GM12891 (cell line): ENCODE data around the gene SHC1.

Experiments used
- DNase-seq: peaks from one replicate; pipeline ENCODE4 v3.0.0; 2011; ENCODE audit warnings: low spot score; ENCODE audit not compliant: insufficient read length
- FAIRE-seq: peaks from 2 replicates; lab custom pipeline; 2011; peaks lifted over from hg19 to GRCh38; lab: Jason Lieb, UNC
- PAX5 ChIP-seq: IDR thresholded peaks from 2 replicates; pipeline ENCODE4 v1.6.1; 2011; ENCODE audit warnings: low read length, moderate library complexity, mild to moderate bottlenecking; ENCODE audit not compliant: insufficient read depth, severe bottlenecking
- POLR2A ChIP-seq: IDR thresholded peaks from 2 replicates; pipeline ENCODE4 v1.6.1; 2011; ENCODE audit warnings: low read depth, low read length, control low read depth
- POLR2AphosphoS5 ChIP-seq: IDR thresholded peaks from 2 replicates; pipeline ENCODE4 v1.6.1; 2011; ENCODE audit warnings: low read depth, low read length, control low read depth
- POU2F2 ChIP-seq: IDR thresholded peaks from 2 replicates; pipeline ENCODE4 v1.6.1; 2011; ENCODE audit warnings: low read depth, mild to moderate bottlenecking, control low read depth, low read length, moderate library complexity
- SPI1 ChIP-seq: IDR thresholded peaks from 2 replicates; pipeline ENCODE4 v1.6.1; 2011; ENCODE audit warnings: low read depth, low read length, control low read depth
- TAF1 ChIP-seq: IDR thresholded peaks from 2 replicates; pipeline ENCODE4 v1.6.1; 2011; ENCODE audit warnings: low read depth, low read length, control low read depth

The SHC1 gene

DNA sequence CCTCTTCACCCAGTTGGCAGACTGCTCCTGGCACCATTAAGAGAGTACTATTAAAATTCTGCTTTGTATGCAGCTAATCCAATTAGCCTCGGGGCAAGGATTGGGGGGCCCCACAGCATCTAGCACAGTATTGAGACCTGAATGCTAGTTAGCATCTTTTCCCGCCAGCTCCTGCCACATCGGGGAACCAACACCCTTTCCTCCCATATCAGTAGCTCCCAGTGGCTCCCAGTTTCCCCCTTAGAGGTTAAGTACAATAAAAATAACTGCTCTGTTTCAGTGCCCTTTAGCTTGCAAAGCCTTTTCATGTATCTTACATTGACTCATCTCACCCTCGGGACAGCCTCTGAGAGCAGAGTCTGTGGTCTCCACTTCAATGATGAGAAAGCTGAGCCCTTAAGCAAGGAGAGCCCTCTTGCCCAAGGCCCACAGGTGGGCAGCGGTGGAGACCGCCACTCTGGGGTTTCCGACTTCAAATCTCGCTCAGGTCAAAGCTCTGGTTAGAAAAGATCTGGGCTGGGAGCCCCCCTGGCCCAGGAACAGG, 29.8 kb downstream of the SHC1 start:
- no peak for FAIRE-seq
- DNase-seq = no peak
- TF ChIP-seq POLR2A = no peak
- TF ChIP-seq SPI1 = no peak
- no peak for TF ChIP-seq PAX5
- TF ChIP-seq POLR2AphosphoS5 = no peak
- TF ChIP-seq TAF1 = no peak
- no peak; the same call in 1 of the 2 replicates for TF ChIP-seq POU2F2

DNA sequence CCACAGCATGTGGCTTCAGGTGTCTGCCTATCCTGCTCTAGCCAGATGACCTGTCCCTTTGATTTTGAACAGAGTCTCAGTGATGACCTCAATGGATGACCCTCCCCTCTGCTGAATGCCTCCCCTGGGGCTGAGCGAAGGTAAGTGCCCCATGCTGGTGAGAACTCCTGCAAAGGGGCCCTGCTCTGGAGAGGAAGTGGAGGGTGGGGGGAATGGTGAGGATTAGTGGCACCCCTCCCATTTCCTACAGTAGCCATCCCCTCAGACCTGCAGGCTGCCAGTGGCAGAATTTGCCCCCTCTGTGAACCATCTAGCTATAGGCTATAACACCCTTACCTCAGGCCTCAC, 30.4 kb downstream of the SHC1 start:
- FAIRE-seq (no peak), DNase-seq (no peak)
- TF ChIP-seq SPI1 (peak; percentile 12; the same call in 1 of the 2 replicates), POLR2A (no peak), TAF1 (no peak), POU2F2 (no peak), PAX5 (no peak), POLR2AphosphoS5 (0 out of 2 replicates have a peak, but pooled peaks have one; percentile 7)

DNA sequence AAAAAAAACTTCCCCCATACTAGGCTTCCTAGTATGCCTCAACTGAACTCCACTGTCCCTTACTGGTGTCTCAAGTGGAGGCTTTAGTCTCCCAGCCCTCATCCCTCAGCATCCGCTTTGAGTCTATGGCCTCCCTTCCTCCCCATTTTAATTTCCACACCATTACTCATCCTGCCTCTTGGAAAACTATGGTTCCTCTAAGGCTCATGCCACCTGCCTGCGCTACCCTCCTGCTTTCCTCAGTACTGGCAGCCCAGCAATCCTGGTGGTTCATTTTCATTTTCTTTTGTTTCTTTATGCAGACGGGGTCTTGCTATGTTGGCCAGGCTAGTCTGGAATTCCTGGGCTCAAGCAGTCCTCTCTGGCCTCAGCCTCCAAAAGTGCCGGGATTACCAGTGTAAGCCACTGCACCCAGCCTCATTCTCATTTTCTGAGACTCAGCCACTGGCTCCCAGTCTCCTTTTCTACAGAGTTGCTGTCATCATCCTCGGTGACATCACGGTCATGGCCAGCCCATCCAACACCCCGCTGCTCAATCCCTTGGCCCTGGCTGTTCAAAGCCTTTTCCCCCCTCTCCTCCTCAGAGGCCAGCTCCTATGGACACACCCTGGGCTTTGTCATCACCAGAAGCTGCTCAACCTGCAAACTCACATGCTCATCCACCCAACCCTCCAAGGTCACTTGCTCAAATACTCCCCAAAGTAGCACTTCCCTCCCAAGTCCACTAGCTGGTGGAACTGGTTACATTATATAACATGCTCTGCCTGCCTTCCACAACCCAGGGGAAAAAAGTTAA, 31.7 kb downstream of the SHC1 start:
- FAIRE-seq = no peak
- no peak for DNase-seq
- TF ChIP-seq SPI1 = peak; percentile 35
- no peak for TF ChIP-seq POLR2A
- no peak for TF ChIP-seq POLR2AphosphoS5
- TF ChIP-seq PAX5 = no peak
- no peak for TF ChIP-seq POU2F2
- TF ChIP-seq TAF1 = no peak

DNA sequence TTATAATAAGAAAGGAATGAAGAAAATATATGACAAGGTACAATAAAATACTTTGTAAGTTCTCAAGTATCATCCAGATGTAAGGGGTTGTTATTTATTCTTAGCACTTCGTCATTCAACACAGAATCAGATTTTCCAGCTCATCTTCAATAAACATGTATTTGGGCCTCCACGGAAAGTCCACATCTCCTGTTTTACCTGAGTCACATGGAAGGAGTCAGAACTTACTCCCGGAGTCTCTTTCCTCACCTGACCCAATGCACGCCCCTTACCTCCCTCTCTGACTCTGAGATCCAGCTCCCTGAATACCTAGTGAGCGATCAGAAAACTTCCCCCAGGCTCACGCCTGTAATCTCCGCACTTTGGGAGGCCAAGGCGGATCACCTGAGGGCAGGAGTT, 32.6 kb downstream of the SHC1 start:
- no peak for FAIRE-seq
- no peak for TF ChIP-seq POU2F2
- TF ChIP-seq SPI1 = no peak
- TF ChIP-seq POLR2A = no peak
- no peak for TF ChIP-seq PAX5
- TF ChIP-seq TAF1 = no peak
- no peak for TF ChIP-seq POLR2AphosphoS5
- DNase-seq = no peak

DNA sequence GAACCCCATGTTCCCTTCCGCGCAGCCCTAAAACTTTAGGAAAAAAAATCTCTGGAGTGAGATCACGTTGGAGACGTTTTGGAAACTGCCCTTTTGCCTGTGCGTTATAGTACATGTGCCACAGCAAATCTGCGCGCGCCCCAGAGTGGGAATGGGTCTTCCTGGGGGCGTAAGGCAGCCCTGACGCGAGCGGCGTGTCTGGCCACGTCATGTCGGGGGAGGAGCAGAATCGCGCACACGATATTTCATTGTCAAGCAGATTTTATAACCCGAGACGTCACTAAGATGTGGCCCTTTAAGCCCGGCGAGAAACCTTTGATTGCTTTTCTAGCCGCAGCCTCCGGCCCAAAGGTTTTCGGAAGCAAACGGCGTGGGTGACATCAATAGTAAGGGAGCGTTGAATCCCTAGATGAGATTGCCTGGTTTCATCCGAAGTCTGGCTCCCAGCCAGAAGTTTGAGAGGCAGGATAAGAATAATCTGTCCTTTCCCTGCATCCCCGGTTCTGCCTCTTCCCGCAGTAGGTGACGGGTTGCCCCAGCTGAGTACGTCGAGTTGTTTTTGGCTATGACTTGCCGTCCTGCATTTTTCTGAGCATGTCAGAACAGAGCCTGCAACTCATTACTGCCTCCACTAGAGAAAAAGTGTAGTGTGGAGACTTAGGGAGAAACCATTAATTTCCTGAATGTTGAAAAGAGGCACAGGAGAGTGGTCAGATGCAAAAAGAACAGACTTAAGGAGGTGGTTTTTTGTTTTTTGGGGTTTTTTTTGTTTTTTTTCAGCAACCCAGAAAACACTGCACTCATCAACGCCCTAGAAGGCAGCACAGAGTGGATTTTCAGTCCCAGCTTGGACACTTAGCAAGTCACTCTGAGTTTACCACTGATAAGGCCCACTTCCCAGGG, 33.2 kb downstream of the SHC1 start:
- FAIRE-seq (no peak), DNase-seq (peak; percentile 66)
- TF ChIP-seq POU2F2 (no peak), PAX5 (no peak), POLR2A (0 out of 2 replicates have a peak, but pooled peaks have one; percentile 36), POLR2AphosphoS5 (no peak), TAF1 (peak; percentile 61; the same call in 1 of the 2 replicates), SPI1 (no peak)

DNA sequence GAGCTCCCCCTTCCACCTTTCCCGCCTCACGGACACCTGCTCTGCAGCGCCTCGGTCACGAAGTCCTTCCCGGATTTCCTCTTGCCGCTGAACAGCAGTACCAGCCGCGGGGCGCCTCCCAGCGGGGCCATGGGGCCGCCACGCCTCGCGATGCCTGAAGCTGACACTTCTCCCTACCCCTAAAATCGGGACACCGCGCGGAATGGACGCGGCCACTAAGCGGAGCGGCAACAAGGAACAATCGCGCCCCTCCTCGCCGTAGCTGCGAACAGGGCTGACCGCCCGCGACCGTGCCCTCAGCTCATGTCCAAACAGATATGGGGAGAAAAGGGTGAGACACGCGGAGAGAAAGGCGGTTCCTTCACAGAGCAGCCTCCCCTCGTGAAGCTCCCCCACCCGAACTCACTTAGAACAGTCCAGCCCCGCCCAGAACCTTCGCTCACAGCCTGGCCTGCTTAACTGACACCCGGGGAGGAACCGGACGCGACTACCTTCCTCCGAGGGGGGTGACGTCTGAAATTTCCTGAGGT, 33.9 kb downstream of the SHC1 start, which contains the start of gene PMVK:
TSS of gene PMVK (minus strand) at position 165 of the 530 bp plus-strand sequence. CDS start at position 131, 34 bp downstream.
- FAIRE-seq (peak; percentile 90), DNase-seq (peak; percentile 90)
- TF ChIP-seq SPI1 (0 out of 2 replicates have a peak, but pooled peaks have one; percentile 9), TAF1 (peak; percentile 65), POU2F2 (0 out of 2 replicates have a peak, but pooled peaks have one; percentile 25), PAX5 (no peak), POLR2A (peak; percentile 87), POLR2AphosphoS5 (peak; percentile 87)

DNA sequence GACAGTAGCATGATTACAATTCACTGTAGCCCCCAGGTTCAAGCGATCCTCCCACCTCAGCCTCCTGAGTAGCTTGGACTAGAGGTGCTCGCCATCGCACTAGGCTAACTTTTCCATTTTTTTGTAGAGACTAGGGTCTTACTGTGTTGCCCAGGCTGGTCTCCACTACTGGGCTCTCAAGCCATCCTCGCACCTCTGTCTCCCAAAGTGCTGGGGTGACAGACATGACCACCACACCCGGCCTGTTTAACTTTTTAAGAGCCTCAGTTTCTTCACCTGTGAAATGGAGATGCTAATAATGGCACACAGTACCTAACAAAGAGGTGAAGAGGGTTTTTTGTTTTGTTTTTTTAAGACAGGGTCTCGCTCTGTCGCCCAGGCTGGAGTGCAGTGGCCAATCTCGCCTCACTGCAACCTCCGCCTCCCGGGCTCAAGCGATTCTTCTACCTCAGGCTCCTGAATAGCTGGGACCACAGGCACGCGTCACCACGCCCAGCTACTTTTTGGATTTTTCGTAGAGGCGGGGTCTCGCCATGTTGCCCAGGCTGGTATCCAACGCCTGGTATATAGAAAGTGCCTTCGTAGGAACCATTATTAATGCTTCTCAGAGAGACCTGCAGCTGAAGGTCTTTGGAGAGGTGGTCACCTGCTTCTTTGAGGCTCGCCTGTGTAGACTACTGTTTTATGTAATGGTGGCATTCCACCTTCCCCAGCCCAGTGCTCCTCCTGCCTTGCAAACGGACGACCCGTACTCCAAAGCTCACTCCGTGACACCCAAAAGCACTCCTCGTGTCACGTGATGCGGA, 34.6 kb downstream of the SHC1 start:
- DNase-seq (no peak), FAIRE-seq (no peak)
- TF ChIP-seq TAF1 (no peak), POU2F2 (no peak), POLR2AphosphoS5 (no peak), POLR2A (no peak), PAX5 (no peak), SPI1 (no peak)

DNA sequence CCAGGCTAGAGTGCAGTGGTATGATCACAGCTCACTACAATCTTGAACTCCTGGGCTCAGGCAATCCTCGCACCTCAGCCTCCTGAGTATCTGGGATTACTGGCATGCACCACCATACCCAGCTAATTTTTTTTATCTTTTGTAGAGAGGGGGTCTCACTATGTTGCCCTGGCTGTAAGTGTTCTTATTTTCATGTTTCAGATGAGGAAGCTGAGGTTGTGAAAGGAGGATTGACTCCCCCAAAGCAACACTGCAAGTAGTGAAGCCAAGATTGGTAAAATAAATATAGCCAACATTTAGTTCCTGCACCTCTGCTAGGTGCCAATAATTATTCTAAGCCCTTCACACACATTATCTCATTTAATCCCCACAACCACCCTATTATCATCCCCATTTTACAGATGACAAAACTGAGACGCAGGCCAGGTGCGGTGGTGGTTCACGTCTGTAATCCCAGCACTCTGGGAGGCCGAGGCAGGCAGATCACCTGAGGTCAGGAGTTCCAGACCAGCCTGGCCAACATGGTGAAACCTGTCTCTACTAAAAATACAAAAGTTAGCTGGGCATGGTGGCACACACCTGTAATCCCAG, 36.1 kb downstream of the SHC1 start:
- FAIRE-seq = no peak
- TF ChIP-seq SPI1 = no peak
- no peak for DNase-seq
